Ishikawa (cell line): ENCODE results near the gene ATXN1.

Experiments used
- CEBPB ChIP-seq: IDR thresholded peaks from 2 replicates; pipeline ENCODE4 v1.6.1; 2012
- CREB1 ChIP-seq: IDR thresholded peaks from 2 replicates; pipeline ENCODE4 v1.6.1; 2012; ENCODE audit warnings: low read depth
- EGR1 ChIP-seq: IDR thresholded peaks from 2 replicates; pipeline ENCODE4 v1.6.1; 2012
- EP300 ChIP-seq: IDR thresholded peaks from 2 replicates; pipeline ENCODE4 v1.6.1; 2012; ENCODE audit warnings: borderline replicate concordance
- FOXM1 ChIP-seq: IDR thresholded peaks from 2 replicates; pipeline ENCODE4 v1.6.1; 2012; ENCODE audit warnings: low read depth, borderline replicate concordance
- NFIC ChIP-seq: IDR thresholded peaks from 2 replicates; pipeline ENCODE4 v1.6.1; 2012
- RAD21 ChIP-seq: IDR thresholded peaks from 2 replicates; pipeline ENCODE4 v1.6.1; 2012; ENCODE audit warnings: low read depth
- TAF1 ChIP-seq: IDR thresholded peaks from 2 replicates; pipeline ENCODE4 v1.6.1; 2012; ENCODE audit warnings: low read depth, mild to moderate bottlenecking
- TCF12 ChIP-seq: IDR thresholded peaks from 2 replicates; pipeline ENCODE4 v1.6.1; 2012; ENCODE audit warnings: low read depth
- TEAD4 ChIP-seq: IDR thresholded peaks from 2 replicates; pipeline ENCODE4 v1.6.1; 2012
- YY1 ChIP-seq: IDR thresholded peaks from 2 replicates; pipeline ENCODE4 v1.6.1; 2012; ENCODE audit warnings: low read depth
- ZBTB7A ChIP-seq: IDR thresholded peaks from 2 replicates; pipeline ENCODE4 v1.6.1; 2012; ENCODE audit warnings: low read depth
- TF ChIP-seq, protein P1 (sequence below): IDR thresholded peaks from 2 replicates; pipeline ENCODE4 v1.6.1; 2012
- TF ChIP-seq, protein P2 (sequence below): IDR thresholded peaks from 2 replicates; pipeline ENCODE4 v1.6.1; 2012; ENCODE audit warnings: low read depth, mild to moderate bottlenecking
- TF ChIP-seq, protein P3 (sequence below): IDR thresholded peaks from 2 replicates; pipeline ENCODE4 v1.6.1; 2012

ATXN1 gene

DNA sequence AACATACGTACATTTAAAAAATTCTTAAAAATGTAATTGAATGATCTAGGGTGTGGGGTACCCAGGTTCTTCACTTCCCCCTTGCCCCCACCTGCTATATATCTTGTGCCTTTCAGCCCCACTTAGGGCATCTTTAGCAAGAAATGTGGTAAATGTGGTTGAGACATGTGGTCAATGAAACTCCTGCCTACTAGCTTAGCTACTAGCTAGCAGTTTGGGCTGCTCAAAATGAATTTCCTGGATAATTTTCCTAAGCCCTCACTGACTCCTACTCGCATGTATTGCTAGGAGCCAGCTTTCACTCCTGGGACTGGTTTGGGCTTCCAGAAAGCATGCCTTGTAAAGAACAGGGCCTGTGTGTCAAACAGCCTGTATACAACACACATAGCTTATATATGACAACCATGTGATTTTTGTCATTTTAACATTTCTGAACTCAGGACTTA is 257.3 kb downstream of the ATXN1 start:
- TF ChIP-seq CREB1 = no peak
- TF ChIP-seq, protein P1, sequence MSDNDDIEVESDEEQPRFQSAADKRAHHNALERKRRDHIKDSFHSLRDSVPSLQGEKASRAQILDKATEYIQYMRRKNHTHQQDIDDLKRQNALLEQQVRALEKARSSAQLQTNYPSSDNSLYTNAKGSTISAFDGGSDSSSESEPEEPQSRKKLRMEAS = no peak
- no peak for TF ChIP-seq EP300
- no peak for TF ChIP-seq YY1
- TF ChIP-seq FOXM1 = no peak
- TF ChIP-seq, protein P2, sequence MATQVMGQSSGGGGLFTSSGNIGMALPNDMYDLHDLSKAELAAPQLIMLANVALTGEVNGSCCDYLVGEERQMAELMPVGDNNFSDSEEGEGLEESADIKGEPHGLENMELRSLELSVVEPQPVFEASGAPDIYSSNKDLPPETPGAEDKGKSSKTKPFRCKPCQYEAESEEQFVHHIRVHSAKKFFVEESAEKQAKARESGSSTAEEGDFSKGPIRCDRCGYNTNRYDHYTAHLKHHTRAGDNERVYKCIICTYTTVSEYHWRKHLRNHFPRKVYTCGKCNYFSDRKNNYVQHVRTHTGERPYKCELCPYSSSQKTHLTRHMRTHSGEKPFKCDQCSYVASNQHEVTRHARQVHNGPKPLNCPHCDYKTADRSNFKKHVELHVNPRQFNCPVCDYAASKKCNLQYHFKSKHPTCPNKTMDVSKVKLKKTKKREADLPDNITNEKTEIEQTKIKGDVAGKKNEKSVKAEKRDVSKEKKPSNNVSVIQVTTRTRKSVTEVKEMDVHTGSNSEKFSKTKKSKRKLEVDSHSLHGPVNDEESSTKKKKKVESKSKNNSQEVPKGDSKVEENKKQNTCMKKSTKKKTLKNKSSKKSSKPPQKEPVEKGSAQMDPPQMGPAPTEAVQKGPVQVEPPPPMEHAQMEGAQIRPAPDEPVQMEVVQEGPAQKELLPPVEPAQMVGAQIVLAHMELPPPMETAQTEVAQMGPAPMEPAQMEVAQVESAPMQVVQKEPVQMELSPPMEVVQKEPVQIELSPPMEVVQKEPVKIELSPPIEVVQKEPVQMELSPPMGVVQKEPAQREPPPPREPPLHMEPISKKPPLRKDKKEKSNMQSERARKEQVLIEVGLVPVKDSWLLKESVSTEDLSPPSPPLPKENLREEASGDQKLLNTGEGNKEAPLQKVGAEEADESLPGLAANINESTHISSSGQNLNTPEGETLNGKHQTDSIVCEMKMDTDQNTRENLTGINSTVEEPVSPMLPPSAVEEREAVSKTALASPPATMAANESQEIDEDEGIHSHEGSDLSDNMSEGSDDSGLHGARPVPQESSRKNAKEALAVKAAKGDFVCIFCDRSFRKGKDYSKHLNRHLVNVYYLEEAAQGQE = no peak

DNA sequence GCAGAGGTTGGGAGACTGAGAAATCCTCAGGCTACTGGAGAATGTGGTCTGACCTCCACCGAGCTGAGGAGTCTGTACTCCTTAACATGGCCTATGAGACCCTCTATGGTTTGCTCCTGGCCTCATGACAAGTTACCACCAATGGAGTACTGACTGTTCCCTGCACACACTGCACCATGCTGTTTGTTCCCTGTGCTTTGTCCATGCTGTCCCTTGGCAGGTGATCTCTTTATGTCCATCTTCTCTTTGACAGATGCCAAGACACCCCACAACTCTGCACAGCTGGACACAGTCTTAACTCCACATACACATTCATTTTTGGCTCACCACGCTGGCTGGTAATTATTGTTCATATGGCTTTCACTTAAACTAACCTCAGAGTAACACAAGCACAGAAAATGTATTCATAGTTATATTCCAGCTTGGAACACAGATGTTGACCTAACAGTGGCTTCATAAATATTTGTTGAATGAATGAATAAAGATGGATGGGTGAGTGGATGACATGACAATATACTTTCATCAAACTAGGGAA is 258.0 kb downstream of the ATXN1 start:
- TF ChIP-seq CREB1 (no peak), RAD21 (no peak), TAF1 (no peak), YY1 (no peak), EP300 (no peak), TEAD4 (no peak), TCF12 (no peak), NFIC (no peak), EGR1 (no peak), ZBTB7A (no peak), FOXM1 (no peak), CEBPB (no peak)
- TF ChIP-seq, protein P3, sequence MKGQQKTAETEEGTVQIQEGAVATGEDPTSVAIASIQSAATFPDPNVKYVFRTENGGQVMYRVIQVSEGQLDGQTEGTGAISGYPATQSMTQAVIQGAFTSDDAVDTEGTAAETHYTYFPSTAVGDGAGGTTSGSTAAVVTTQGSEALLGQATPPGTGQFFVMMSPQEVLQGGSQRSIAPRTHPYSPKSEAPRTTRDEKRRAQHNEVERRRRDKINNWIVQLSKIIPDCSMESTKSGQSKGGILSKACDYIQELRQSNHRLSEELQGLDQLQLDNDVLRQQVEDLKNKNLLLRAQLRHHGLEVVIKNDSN = no peak
- TF ChIP-seq, protein P1 = no peak

DNA sequence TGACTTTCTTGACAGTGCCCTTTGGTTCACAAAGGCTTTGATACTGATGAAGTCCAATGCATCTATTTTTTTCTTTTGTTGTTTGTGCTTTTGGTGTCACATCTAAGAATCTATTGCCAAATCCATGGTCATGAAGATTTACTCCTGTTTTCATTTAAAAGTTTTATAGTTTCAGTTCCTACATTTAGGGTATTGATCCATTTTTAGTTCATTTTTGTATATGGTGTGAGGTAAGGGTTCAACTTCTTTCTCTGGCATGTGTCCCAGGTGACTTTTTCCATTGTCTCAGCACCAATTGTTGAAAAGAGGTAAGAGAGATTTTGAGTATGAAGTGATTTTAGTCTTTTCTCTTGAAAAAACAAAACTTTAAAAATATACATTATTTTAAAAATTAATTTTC is 262.3 kb downstream of the ATXN1 start:
- TF ChIP-seq CEBPB (no peak), TEAD4 (no peak), NFIC (no peak), EGR1 (no peak), RAD21 (no peak), TCF12 (no peak), CREB1 (no peak), ZBTB7A (no peak), FOXM1 (no peak)
- TF ChIP-seq, protein P2 = no peak
- TF ChIP-seq, protein P3 = no peak

DNA sequence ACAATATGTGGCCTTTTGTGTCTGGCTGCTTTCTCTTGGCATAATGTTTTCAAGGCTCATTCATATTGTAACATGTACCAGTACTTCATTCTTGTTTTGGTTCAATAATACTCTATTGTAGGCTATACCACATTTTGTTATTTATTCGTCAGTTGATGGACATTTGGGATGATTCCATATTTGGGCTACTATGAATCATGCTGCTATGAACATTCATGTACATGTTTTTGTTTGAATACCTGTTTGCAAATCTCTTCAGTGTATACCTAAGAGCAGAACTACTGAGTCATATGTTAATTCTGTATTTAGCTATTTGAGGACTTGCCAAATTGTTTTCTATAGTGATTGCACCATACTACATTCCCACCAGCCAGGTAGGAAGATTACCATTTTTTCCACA is 263.0 kb downstream of the ATXN1 start:
- TF ChIP-seq TEAD4 = no peak
- no peak for TF ChIP-seq TCF12
- TF ChIP-seq NFIC = no peak
- TF ChIP-seq CREB1 = no peak
- no peak for TF ChIP-seq ZBTB7A
- no peak for TF ChIP-seq EGR1
- no peak for TF ChIP-seq CEBPB
- TF ChIP-seq, protein P2 = no peak
- TF ChIP-seq EP300 = no peak
- no peak for TF ChIP-seq TAF1
- TF ChIP-seq, protein P3 = no peak
- TF ChIP-seq, protein P1 = no peak
- TF ChIP-seq FOXM1 = no peak
- no peak for TF ChIP-seq RAD21
- no peak for TF ChIP-seq YY1
